ENCODE measurements around the gene ANHX. TPM values are rescaled to one million over a fixed set of nuclear protein-coding genes. Genes with fewer than 3 reads are reported as not detected.

The ANHX gene
- total and polyA plus RNA-seq, 2 experiments from 2014 or later: not detected

DNA sequence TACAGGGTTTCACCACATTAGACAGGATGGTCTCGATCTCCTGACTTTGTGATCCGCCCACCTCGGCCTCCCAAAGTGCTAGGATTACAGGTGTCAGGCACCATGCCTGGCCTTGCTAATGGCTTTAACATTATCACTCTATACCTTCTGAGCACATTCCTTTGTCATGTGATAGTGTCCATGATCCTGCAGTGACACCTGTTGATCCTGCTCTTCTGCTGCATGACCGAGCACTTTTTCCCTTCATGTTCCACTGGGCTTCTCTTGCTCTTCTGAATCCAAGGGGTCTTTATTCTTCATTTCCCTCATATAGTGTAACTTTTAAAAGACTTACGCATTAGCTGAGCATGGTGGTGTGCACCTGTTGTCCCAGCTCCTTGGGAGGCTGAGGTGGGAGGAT, 42.8 kb downstream of the ANHX start:
- no peaks in the 10 kb centered on the region for H4K20me1 ChIP-seq (replicated peaks; ENCODE audit: insufficient read depth)
- Mint-ChIP-seq H3K4me1 (no peaks in the 10 kb centered on the region), H3K4me3 (no peak overlapping the region), H3K27me3 (ENCODE audit: insufficient read depth, low read depth, poor library complexity) (peaks cover 13% of the 10 kb centered on the region), H3K36me3 (ENCODE audit: low read depth) (peaks cover 95% of the 10 kb centered on the region), H3K9me3 (peaks cover 86% of the 10 kb centered on the region), H3K27ac (no peak overlapping the region)
- H2AFZ ChIP-seq: no peak overlapping the region
- no peak for TF ChIP-seq ZNF114 (CRISPR knock-in tag; IDR thresholded peaks at IDR 0.05)
- no peak for TF ChIP-seq EZH2phosphoT487 (IDR thresholded peaks at IDR 0.05; ENCODE audit: unreplicated experiment)
- TF ChIP-seq STAT1 (IDR thresholded peaks at IDR 0.05; ENCODE audit: unreplicated experiment): no peak
- TF ChIP-seq, protein P1, sequence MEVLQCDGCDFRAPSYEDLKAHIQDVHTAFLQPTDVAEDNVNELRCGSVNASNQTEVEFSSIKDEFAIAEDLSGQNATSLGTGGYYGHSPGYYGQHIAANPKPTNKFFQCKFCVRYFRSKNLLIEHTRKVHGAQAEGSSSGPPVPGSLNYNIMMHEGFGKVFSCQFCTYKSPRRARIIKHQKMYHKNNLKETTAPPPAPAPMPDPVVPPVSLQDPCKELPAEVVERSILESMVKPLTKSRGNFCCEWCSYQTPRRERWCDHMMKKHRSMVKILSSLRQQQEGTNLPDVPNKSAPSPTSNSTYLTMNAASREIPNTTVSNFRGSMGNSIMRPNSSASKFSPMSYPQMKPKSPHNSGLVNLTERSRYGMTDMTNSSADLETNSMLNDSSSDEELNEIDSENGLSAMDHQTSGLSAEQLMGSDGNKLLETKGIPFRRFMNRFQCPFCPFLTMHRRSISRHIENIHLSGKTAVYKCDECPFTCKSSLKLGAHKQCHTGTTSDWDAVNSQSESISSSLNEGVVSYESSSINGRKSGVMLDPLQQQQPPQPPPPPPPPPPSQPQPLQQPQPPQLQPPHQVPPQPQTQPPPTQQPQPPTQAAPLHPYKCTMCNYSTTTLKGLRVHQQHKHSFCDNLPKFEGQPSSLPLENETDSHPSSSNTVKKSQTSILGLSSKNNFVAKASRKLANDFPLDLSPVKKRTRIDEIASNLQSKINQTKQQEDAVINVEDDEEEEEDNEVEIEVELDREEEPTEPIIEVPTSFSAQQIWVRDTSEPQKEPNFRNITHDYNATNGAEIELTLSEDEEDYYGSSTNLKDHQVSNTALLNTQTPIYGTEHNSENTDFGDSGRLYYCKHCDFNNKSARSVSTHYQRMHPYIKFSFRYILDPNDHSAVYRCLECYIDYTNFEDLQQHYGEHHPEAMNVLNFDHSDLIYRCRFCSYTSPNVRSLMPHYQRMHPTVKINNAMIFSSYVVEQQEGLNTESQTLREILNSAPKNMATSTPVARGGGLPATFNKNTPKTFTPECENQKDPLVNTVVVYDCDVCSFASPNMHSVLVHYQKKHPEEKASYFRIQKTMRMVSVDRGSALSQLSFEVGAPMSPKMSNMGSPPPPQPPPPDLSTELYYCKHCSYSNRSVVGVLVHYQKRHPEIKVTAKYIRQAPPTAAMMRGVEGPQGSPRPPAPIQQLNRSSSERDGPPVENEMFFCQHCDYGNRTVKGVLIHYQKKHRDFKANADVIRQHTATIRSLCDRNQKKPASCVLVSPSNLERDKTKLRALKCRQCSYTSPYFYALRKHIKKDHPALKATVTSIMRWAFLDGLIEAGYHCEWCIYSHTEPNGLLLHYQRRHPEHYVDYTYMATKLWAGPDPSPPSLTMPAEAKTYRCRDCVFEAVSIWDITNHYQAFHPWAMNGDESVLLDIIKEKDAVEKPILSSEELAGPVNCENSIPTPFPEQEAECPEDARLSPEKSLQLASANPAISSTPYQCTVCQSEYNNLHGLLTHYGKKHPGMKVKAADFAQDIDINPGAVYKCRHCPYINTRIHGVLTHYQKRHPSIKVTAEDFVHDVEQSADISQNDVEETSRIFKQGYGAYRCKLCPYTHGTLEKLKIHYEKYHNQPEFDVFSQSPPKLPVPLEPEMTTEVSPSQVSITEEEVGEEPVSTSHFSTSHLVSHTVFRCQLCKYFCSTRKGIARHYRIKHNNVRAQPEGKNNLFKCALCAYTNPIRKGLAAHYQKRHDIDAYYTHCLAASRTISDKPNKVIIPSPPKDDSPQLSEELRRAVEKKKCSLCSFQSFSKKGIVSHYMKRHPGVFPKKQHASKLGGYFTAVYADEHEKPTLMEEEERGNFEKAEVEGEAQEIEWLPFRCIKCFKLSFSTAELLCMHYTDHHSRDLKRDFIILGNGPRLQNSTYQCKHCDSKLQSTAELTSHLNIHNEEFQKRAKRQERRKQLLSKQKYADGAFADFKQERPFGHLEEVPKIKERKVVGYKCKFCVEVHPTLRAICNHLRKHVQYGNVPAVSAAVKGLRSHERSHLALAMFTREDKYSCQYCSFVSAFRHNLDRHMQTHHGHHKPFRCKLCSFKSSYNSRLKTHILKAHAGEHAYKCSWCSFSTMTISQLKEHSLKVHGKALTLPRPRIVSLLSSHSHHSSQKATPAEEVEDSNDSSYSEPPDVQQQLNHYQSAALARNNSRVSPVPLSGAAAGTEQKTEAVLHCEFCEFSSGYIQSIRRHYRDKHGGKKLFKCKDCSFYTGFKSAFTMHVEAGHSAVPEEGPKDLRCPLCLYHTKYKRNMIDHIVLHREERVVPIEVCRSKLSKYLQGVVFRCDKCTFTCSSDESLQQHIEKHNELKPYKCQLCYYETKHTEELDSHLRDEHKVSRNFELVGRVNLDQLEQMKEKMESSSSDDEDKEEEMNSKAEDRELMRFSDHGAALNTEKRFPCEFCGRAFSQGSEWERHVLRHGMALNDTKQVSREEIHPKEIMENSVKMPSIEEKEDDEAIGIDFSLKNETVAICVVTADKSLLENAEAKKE (CRISPR knock-in tag; IDR thresholded peaks at IDR 0.05): no peak
- TF ChIP-seq NANOG (IDR thresholded peaks at IDR 0.05; ENCODE audit: borderline replicate concordance): no peak
- TF ChIP-seq EZH2 (IDR thresholded peaks at IDR 0.05; ENCODE audit: low read depth, unreplicated experiment): no peak
- no peak for TF ChIP-seq POLR2AphosphoS5 (IDR thresholded peaks at IDR 0.05; ENCODE audit: low read depth)
- TF ChIP-seq, protein P2, sequence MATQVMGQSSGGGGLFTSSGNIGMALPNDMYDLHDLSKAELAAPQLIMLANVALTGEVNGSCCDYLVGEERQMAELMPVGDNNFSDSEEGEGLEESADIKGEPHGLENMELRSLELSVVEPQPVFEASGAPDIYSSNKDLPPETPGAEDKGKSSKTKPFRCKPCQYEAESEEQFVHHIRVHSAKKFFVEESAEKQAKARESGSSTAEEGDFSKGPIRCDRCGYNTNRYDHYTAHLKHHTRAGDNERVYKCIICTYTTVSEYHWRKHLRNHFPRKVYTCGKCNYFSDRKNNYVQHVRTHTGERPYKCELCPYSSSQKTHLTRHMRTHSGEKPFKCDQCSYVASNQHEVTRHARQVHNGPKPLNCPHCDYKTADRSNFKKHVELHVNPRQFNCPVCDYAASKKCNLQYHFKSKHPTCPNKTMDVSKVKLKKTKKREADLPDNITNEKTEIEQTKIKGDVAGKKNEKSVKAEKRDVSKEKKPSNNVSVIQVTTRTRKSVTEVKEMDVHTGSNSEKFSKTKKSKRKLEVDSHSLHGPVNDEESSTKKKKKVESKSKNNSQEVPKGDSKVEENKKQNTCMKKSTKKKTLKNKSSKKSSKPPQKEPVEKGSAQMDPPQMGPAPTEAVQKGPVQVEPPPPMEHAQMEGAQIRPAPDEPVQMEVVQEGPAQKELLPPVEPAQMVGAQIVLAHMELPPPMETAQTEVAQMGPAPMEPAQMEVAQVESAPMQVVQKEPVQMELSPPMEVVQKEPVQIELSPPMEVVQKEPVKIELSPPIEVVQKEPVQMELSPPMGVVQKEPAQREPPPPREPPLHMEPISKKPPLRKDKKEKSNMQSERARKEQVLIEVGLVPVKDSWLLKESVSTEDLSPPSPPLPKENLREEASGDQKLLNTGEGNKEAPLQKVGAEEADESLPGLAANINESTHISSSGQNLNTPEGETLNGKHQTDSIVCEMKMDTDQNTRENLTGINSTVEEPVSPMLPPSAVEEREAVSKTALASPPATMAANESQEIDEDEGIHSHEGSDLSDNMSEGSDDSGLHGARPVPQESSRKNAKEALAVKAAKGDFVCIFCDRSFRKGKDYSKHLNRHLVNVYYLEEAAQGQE (IDR thresholded peaks at IDR 0.05; ENCODE audit: unreplicated experiment): no peak
- TF ChIP-seq JUNB (IDR thresholded peaks at IDR 0.05; ENCODE audit: unreplicated experiment): no peak
- TF ChIP-seq, protein P3, sequence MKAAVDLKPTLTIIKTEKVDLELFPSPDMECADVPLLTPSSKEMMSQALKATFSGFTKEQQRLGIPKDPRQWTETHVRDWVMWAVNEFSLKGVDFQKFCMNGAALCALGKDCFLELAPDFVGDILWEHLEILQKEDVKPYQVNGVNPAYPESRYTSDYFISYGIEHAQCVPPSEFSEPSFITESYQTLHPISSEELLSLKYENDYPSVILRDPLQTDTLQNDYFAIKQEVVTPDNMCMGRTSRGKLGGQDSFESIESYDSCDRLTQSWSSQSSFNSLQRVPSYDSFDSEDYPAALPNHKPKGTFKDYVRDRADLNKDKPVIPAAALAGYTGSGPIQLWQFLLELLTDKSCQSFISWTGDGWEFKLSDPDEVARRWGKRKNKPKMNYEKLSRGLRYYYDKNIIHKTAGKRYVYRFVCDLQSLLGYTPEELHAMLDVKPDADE (IDR thresholded peaks at IDR 0.05): no peak
- no peak for TF ChIP-seq ZNF331 (CRISPR knock-in tag; IDR thresholded peaks at IDR 0.05; ENCODE audit: low read depth)
- TF ChIP-seq, protein P4, sequence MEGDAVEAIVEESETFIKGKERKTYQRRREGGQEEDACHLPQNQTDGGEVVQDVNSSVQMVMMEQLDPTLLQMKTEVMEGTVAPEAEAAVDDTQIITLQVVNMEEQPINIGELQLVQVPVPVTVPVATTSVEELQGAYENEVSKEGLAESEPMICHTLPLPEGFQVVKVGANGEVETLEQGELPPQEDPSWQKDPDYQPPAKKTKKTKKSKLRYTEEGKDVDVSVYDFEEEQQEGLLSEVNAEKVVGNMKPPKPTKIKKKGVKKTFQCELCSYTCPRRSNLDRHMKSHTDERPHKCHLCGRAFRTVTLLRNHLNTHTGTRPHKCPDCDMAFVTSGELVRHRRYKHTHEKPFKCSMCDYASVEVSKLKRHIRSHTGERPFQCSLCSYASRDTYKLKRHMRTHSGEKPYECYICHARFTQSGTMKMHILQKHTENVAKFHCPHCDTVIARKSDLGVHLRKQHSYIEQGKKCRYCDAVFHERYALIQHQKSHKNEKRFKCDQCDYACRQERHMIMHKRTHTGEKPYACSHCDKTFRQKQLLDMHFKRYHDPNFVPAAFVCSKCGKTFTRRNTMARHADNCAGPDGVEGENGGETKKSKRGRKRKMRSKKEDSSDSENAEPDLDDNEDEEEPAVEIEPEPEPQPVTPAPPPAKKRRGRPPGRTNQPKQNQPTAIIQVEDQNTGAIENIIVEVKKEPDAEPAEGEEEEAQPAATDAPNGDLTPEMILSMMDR (conservative IDR thresholded peaks at IDR 0.05; ENCODE audit: low read depth in 2 of 2): no peak
- no peak for TF ChIP-seq CREB1 (CRISPR knock-in tag; IDR thresholded peaks at IDR 0.05; ENCODE audit: low read depth)
- no peaks in the 10 kb centered on the region for H3F3A ChIP-seq (replicated peaks; ENCODE audit: low read depth)
- H3K4me1 ChIP-seq (ENCODE audit: insufficient read depth): no peaks in the 10 kb centered on the region
- H3K27ac ChIP-seq (ENCODE audit: low read depth): no peak overlapping the region
- no peak overlapping the region for H3K4me3 ChIP-seq
- H3K36me3 ChIP-seq (ENCODE audit: insufficient read depth): peaks cover 72% of the 10 kb centered on the region
- ATAC-seq: no peak
- H3K4me2 ChIP-seq: no peak overlapping the region
- no peaks in the 10 kb centered on the region for H3K27me3 ChIP-seq (ENCODE audit: insufficient read depth)
- no peaks in the 10 kb centered on the region for H3K9me2 ChIP-seq (ENCODE audit: insufficient read depth)
- H3K79me2 ChIP-seq (replicated peaks; ENCODE audit: insufficient read depth): 0 out of 2 replicates have a peak, but pooled peaks cover 12% of the 10 kb centered on the region
- DNase-seq (ENCODE audit: low spot score): no peak

Measured in GM23338 (cell line).